ENCODE measurements around the gene EXOG.

Gene EXOG

DNA sequence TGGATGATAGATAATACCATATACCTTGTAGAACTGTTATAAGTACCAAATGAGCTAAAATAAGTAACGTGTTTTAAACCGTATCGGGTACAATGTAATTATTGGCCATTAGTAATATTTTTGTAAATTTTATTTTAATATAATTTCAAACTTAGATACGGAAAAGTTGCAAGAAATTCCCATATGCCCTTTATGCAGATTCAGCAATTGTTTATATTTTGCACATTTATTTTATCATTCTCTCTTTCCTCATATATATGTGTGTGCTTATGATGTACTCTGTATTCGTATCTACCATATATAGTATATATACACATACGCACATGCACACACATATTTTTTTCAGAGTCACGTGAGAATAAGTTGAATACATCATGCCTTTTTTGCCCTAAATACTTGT is 38.5 kb downstream of the EXOG start:
- H3K27ac ChIP-seq = no peak overlapping the region
- no peaks in the 10 kb centered on the region for H4K20me1 ChIP-seq (ENCODE audit: insufficient read depth)
- no peak overlapping the region for H3K9ac ChIP-seq
- TF ChIP-seq, protein P1, sequence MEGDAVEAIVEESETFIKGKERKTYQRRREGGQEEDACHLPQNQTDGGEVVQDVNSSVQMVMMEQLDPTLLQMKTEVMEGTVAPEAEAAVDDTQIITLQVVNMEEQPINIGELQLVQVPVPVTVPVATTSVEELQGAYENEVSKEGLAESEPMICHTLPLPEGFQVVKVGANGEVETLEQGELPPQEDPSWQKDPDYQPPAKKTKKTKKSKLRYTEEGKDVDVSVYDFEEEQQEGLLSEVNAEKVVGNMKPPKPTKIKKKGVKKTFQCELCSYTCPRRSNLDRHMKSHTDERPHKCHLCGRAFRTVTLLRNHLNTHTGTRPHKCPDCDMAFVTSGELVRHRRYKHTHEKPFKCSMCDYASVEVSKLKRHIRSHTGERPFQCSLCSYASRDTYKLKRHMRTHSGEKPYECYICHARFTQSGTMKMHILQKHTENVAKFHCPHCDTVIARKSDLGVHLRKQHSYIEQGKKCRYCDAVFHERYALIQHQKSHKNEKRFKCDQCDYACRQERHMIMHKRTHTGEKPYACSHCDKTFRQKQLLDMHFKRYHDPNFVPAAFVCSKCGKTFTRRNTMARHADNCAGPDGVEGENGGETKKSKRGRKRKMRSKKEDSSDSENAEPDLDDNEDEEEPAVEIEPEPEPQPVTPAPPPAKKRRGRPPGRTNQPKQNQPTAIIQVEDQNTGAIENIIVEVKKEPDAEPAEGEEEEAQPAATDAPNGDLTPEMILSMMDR (conservative IDR thresholded peaks at IDR 0.05; ENCODE audit: low read depth, low read length) = no peak
- no peak overlapping the region for H2AFZ ChIP-seq (ENCODE audit: low read depth)
- no peak overlapping the region for H3K4me2 ChIP-seq
- no peaks in the 10 kb centered on the region for H3K79me2 ChIP-seq (ENCODE audit: insufficient read depth, low read depth)
- no peaks in the 10 kb centered on the region for H3K4me1 ChIP-seq (ENCODE audit: low read depth, poor library complexity, severe bottlenecking)
- no peaks in the 10 kb centered on the region for H3K27me3 ChIP-seq (ENCODE audit: insufficient read depth, low read depth)
- H3K36me3 ChIP-seq (ENCODE audit: insufficient read depth) = no peaks in the 10 kb centered on the region
- no peak overlapping the region for H3K4me3 ChIP-seq (IDR thresholded peaks at IDR 0.05; ENCODE audit: insufficient read depth, low read depth, low read length)

DNA sequence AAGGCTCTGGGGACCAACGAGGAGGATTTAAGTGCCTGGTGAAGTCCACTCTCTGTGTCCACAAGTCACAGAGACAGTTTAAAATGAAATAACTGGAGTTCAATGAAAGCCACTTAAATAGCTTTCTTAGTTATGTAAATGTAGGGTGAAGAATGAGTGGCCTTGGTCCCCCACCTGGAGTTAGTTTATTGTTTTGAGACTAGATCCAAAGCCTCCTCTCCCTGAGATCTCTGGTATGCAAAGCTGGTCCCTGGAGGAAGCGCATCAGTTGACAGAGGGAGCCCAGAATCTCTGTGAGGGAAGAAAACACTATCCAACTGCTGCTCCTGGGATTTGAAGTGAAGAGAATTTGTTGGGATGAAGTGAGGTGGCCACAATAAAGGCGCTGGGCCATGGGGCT is 40.5 kb downstream of the EXOG start:
- H4K20me1 ChIP-seq (ENCODE audit: insufficient read depth) = no peaks in the 10 kb centered on the region
- H3K4me1 ChIP-seq (ENCODE audit: low read depth, poor library complexity, severe bottlenecking) = no peaks in the 10 kb centered on the region
- no peak overlapping the region for H2AFZ ChIP-seq (ENCODE audit: low read depth)
- H3K4me3 ChIP-seq (IDR thresholded peaks at IDR 0.05; ENCODE audit: insufficient read depth, low read depth, low read length) = no peak overlapping the region
- no peaks in the 10 kb centered on the region for H3K79me2 ChIP-seq (ENCODE audit: insufficient read depth, low read depth)
- no peak overlapping the region for H3K4me2 ChIP-seq
- H3K27ac ChIP-seq = no peak overlapping the region
- no peaks in the 10 kb centered on the region for H3K27me3 ChIP-seq (ENCODE audit: insufficient read depth, low read depth)
- H3K36me3 ChIP-seq (ENCODE audit: insufficient read depth) = no peaks in the 10 kb centered on the region
- TF ChIP-seq, protein P1 (conservative IDR thresholded peaks at IDR 0.05; ENCODE audit: low read depth, low read length) = no peak
- H3K9ac ChIP-seq = no peak overlapping the region

DNA sequence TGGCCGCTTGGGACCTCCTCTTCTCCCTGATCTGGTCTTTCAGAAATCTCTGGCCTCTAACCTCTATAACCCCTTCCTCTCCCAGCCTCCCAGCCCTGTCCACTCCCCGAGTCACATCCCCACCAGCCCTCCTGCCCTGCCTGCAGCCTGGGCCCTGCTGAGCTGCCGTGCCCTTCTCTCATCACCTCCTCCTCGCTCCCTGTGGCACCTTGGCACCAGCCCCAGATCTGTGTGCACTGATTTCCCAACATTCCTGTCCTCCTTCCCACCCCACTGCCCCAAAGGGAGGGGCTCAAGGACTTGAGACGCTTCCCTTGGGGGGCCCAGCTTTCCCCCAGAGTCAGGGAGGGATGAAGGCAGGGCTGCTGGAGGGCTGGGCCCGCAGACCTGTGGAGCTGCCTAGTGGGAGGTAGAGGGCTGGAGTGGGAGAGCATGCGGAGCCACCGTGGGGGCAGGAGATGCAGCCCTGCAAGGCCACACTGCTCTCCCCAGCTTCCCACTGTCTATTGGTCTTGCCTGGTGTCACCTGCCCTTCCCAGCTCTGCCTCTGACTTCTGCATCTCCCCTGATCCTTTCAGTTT is 42.7 kb downstream of the EXOG start:
- Histone ChIP-seq H3K9ac (no peak overlapping the region), H3K27ac (no peak overlapping the region), H3K79me2 (ENCODE audit: insufficient read depth, low read depth) (no peaks in the 10 kb centered on the region), H3K4me2 (no peak overlapping the region), H3K36me3 (ENCODE audit: insufficient read depth) (no peaks in the 10 kb centered on the region), H3K27me3 (ENCODE audit: insufficient read depth, low read depth) (no peaks in the 10 kb centered on the region), H3K4me3 (IDR thresholded peaks at IDR 0.05; ENCODE audit: insufficient read depth, low read depth, low read length) (no peak overlapping the region), H4K20me1 (ENCODE audit: insufficient read depth) (no peaks in the 10 kb centered on the region), H2AFZ (ENCODE audit: low read depth) (no peak overlapping the region), H3K4me1 (ENCODE audit: low read depth, poor library complexity, severe bottlenecking) (no peaks in the 10 kb centered on the region)
- TF ChIP-seq, protein P1 (conservative IDR thresholded peaks at IDR 0.05; ENCODE audit: low read depth, low read length) = no peak

DNA sequence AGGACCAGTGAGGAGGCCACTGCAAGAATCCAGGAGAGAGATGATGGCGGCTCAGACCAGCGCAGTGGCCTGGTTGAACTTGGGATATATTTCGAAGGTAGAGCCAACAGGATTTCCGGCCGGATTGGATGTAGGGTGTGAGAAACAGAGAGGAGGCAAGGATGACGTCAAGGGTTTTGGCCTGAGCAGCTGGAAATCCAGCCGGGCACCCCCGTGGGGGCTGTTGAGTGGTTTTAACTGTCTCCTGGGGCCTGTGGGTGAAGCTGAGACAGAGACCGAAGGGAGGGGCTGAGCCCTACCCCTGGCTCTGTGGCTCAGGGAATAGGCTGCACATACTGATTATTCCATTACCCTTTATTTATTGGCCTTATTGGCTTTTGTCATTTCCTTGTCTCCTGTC is 45.7 kb downstream of the EXOG start:
- Histone ChIP-seq H3K27me3 (ENCODE audit: insufficient read depth, low read depth) (no peaks in the 10 kb centered on the region), H3K4me3 (IDR thresholded peaks at IDR 0.05; ENCODE audit: insufficient read depth, low read depth, low read length) (no peak overlapping the region), H3K4me2 (no peak overlapping the region), H3K9ac (no peak overlapping the region), H2AFZ (ENCODE audit: low read depth) (no peak overlapping the region), H3K79me2 (ENCODE audit: insufficient read depth, low read depth) (no peaks in the 10 kb centered on the region), H4K20me1 (ENCODE audit: insufficient read depth) (no peaks in the 10 kb centered on the region), H3K36me3 (ENCODE audit: insufficient read depth) (no peaks in the 10 kb centered on the region), H3K27ac (no peak overlapping the region), H3K4me1 (ENCODE audit: low read depth, poor library complexity, severe bottlenecking) (no peaks in the 10 kb centered on the region)
- TF ChIP-seq, protein P1 (conservative IDR thresholded peaks at IDR 0.05; ENCODE audit: low read depth, low read length) = no peak

All from KMS-11 (cell line).